H1 (cell line): ENCODE results near the gene IER3IP1. TPM values are rescaled to one million over a fixed set of nuclear protein-coding genes. Genes with fewer than 3 reads are reported as not detected.

Experiments
- CTCF ChIA-PET: fragments of 300-600 bp; sonication (Branson Sonifier 250); formaldehyde crosslinking; loops from one replicate; lab custom pipeline; 2021; ENCODE audit not compliant: partially characterized antibody; lab: Charles Lee
- POLR2A ChIA-PET: fragments of 300-600 bp; sonication (Branson Sonifier 250); formaldehyde crosslinking; loops from one replicate; lab custom pipeline; 2021; ENCODE audit warnings: inconsistent platforms; ENCODE audit not compliant: partially characterized antibody; lab: Charles Lee
- DNase-seq, 2 experiments: peaks; one replicate each; pipeline versions ENCODE4 v3.0.0 to v3.0.0-alpha.2; 2010 to 2022; ENCODE audit warnings: low spot score in 2 of 2, low read depth in 1 of 2, mixed read lengths in 1 of 2
- FAIRE-seq: peaks from 2 replicates; lab custom pipeline; 2011; peaks lifted over from hg19 to GRCh38; lab: Jason Lieb, UNC
- H2AFZ ChIP-seq: 2 replicates; pipeline ENCODE4 v1.8.1; 2012; ENCODE audit warnings: low read length, inconsistent platforms
- H2AK5ac ChIP-seq: 2 replicates; pipeline ENCODE4 v1.6.1; 2013; ENCODE audit warnings: low read depth, low read length
- H2BK120ac ChIP-seq: replicated peaks from 2 replicates; pipeline ENCODE3; 2013; ENCODE audit warnings: low read depth, low read length, inconsistent platforms
- H2BK12ac ChIP-seq: 2 replicates; pipeline ENCODE4 v1.6.1; 2013; ENCODE audit warnings: low read depth, low read length
- H2BK15ac ChIP-seq: 2 replicates; pipeline ENCODE4 v1.6.1; 2013; ENCODE audit warnings: low read length
- H2BK20ac ChIP-seq: 2 replicates; pipeline ENCODE4 v1.6.1; 2013; ENCODE audit warnings: low read length
- H2BK5ac ChIP-seq: 2 replicates; pipeline ENCODE4 v1.6.1; 2013; ENCODE audit warnings: low read depth, low read length
- H3K14ac ChIP-seq: 2 replicates; pipeline ENCODE4 v1.6.1; 2013; ENCODE audit warnings: inconsistent platforms; ENCODE audit not compliant: insufficient read length
- H3K18ac ChIP-seq: 2 replicates; pipeline ENCODE4 v1.6.1; 2013; ENCODE audit warnings: low read length; ENCODE audit errors: extremely low read depth
- H3K23ac ChIP-seq: 2 replicates; pipeline ENCODE4 v1.6.1; 2013; ENCODE audit warnings: inconsistent platforms; ENCODE audit not compliant: insufficient read length
- H3K23me2 ChIP-seq: 2 replicates; pipeline ENCODE4 v1.6.1; 2013; ENCODE audit warnings: low read depth, low read length
- H3K27ac ChIP-seq: 2 replicates; pipeline ENCODE4 v1.6.1; 2011; ENCODE audit warnings: low read depth, low read length, inconsistent platforms
- H3K27me3 ChIP-seq, 4 experiments: replicated peaks in 1 of 4; 1 replicate in 1 of 4; 2 replicates in 3 of 4; pipeline versions ENCODE4 v1.6.1 to v1.8.1; 2011 to 2013; ENCODE audit warnings: low read length in 3 of 4, mild to moderate bottlenecking in 3 of 4, inconsistent platforms in 2 of 4, mixed read lengths in 2 of 4, moderate library complexity in 1 of 4; ENCODE audit not compliant: control insufficient read depth in 3 of 4, insufficient read depth in 3 of 4; ENCODE audit errors: extremely low read depth in 1 of 4
- H3K36me3 ChIP-seq, 4 experiments: 2 replicates each; pipeline versions ENCODE4 v1.6.1 to v1.8.1; 2011 to 2013; ENCODE audit warnings: mild to moderate bottlenecking in 4 of 4, low read length in 3 of 4, moderate library complexity in 2 of 4, control low read depth in 1 of 4, inconsistent platforms in 1 of 4; ENCODE audit not compliant: insufficient read depth in 4 of 4, control insufficient read depth in 2 of 4
- H3K4ac ChIP-seq: replicated peaks from 2 replicates; pipeline ENCODE3; 2013; ENCODE audit warnings: low read length, low read depth, mixed read lengths, inconsistent platforms; ENCODE audit not compliant: insufficient read length
- H3K4me1 ChIP-seq, 4 experiments: replicated peaks in 1 of 4; 1 replicate in 1 of 4; 2 replicates in 3 of 4; pipeline versions ENCODE4 v1.6.1 to v1.8.1; 2011 to 2013; ENCODE audit warnings: low read length in 3 of 4, inconsistent platforms in 2 of 4, mixed read lengths in 1 of 4; ENCODE audit not compliant: insufficient read depth in 4 of 4, control insufficient read depth in 3 of 4
- H3K4me2 ChIP-seq, 2 experiments: 2 replicates each; pipeline versions ENCODE4 v1.6.1 to v1.8.1; 2011 to 2013; ENCODE audit warnings: low read depth in 2 of 2, low read length in 2 of 2, control low read depth in 1 of 2, inconsistent platforms in 1 of 2, mild to moderate bottlenecking in 1 of 2; ENCODE audit not compliant: insufficient read depth in 1 of 2
- H3K4me3 ChIP-seq, 4 experiments: fragments of 200-600, 300-600 bp in 1 of 4; sonication (generic), shearing (Covaris generic), sonication (Bioruptor Twin) in 1 of 4; 2 replicates each; pipeline versions ENCODE4 v1.5.1 to v1.8.1; 2011 to 2016; ENCODE audit warnings: low read length in 4 of 4, low read depth in 3 of 4, control low read depth in 2 of 4, inconsistent platforms in 2 of 4, mild to moderate bottlenecking in 2 of 4, mixed read lengths in 1 of 4, moderate library complexity in 1 of 4; ENCODE audit not compliant: insufficient read depth in 2 of 4; ENCODE audit errors: extremely low read depth in 1 of 4
- H3K56ac ChIP-seq: replicated peaks from 2 replicates; pipeline ENCODE3; 2013; ENCODE audit warnings: low read depth, mild to moderate bottlenecking, mixed read lengths, low read length, inconsistent platforms; ENCODE audit not compliant: insufficient read length
- H3K79me1 ChIP-seq: 2 replicates; pipeline ENCODE4 v1.6.1; 2013; ENCODE audit warnings: low read depth, low read length, control low read depth
- H3K79me2 ChIP-seq, 2 experiments: 2 replicates each; pipeline versions ENCODE4 v1.6.1 to v1.8.1; 2012 to 2013; ENCODE audit warnings: low read length in 2 of 2, mild to moderate bottlenecking in 2 of 2, inconsistent platforms in 1 of 2; ENCODE audit not compliant: insufficient read depth in 2 of 2, control insufficient read depth in 1 of 2
- H3K9ac ChIP-seq, 4 experiments: replicated peaks in 1 of 4; 1 replicate in 1 of 4; 2 replicates in 3 of 4; pipeline versions ENCODE4 v1.6.1 to v1.8.1; 2011 to 2013; ENCODE audit warnings: low read depth in 3 of 4, low read length in 3 of 4, control low read depth in 2 of 4, mild to moderate bottlenecking in 2 of 4, moderate library complexity in 2 of 4, inconsistent platforms in 1 of 4; ENCODE audit errors: extremely low read depth in 1 of 4
- H3K9me3 ChIP-seq, 2 experiments: 2 replicates each; pipeline versions ENCODE4 v1.6.1 to v1.8.1; 2012 to 2013; ENCODE audit warnings: mild to moderate bottlenecking in 2 of 2, moderate library complexity in 2 of 2, control low read depth in 1 of 2, inconsistent platforms in 1 of 2, low read depth in 1 of 2, low read length in 1 of 2, mixed read lengths in 1 of 2; ENCODE audit not compliant: insufficient read depth in 2 of 2
- H4K20me1 ChIP-seq, 2 experiments: replicated peaks in 1 of 2; 2 replicates each; pipeline versions ENCODE3 to v1.8.1; 2011 to 2013; ENCODE audit warnings: inconsistent platforms in 2 of 2, low read length in 2 of 2, mild to moderate bottlenecking in 1 of 2; ENCODE audit not compliant: insufficient read depth in 2 of 2, control insufficient read depth in 1 of 2
- H4K5ac ChIP-seq: 2 replicates; pipeline ENCODE4 v1.6.1; 2013; ENCODE audit warnings: low read length, low read depth, mixed read lengths, inconsistent platforms; ENCODE audit not compliant: insufficient read length
- H4K8ac ChIP-seq: 2 replicates; pipeline ENCODE4 v1.8.0; 2013; ENCODE audit warnings: mild to moderate bottlenecking, moderate library complexity, low read length, inconsistent platforms; ENCODE audit not compliant: insufficient read depth; ENCODE audit errors: extremely low read depth
- H4K91ac ChIP-seq: replicated peaks from 2 replicates; pipeline ENCODE3; 2013; ENCODE audit warnings: low read length, mixed read lengths, inconsistent platforms; ENCODE audit not compliant: insufficient read length
- CBX8 ChIP-seq: fragments of 300-800, 300-1000 bp; sonication (generic); IDR thresholded peaks from 2 replicates; pipeline ENCODE4 v1.7.1; 2016; ENCODE audit warnings: low read depth, low read length, borderline replicate concordance
- CHD1 ChIP-seq: IDR thresholded peaks from 2 replicates; pipeline ENCODE4 v1.6.1; 2012; ENCODE audit warnings: low read depth, low read length, improper control_type of control experiment
- CHD2 ChIP-seq: IDR thresholded peaks from 2 replicates; pipeline ENCODE4 v1.6.1; 2012; ENCODE audit warnings: low read length, improper control_type of control experiment
- CREB1 ChIP-seq: IDR thresholded peaks from 2 replicates; pipeline ENCODE4 v1.6.1; 2012; ENCODE audit warnings: inconsistent platforms
- CTCF ChIP-seq, 3 experiments: IDR thresholded peaks; 1 replicate in 2 of 3; 2 replicates in 1 of 3; pipeline versions ENCODE4 v1.5.1 to v1.6.1; 2011; ENCODE audit warnings: low read length in 3 of 3, mild to moderate bottlenecking in 3 of 3, inconsistent platforms in 2 of 3, low read depth in 1 of 3, moderate library complexity in 1 of 3; ENCODE audit not compliant: insufficient read depth in 1 of 3; ENCODE audit errors: control extremely low read depth in 1 of 3
- EP300 ChIP-seq, 2 experiments: IDR thresholded peaks; 1 replicate in 1 of 2; 2 replicates in 1 of 2; pipeline ENCODE4 v1.6.1; 2011 to 2012; ENCODE audit warnings: low read depth in 2 of 2, low read length in 2 of 2, mild to moderate bottlenecking in 2 of 2, borderline replicate concordance in 1 of 2, inconsistent platforms in 1 of 2, moderate library complexity in 1 of 2
- HDAC2 ChIP-seq, 2 experiments: fragments of 300-600 bp in 1 of 2; sonication (generic) in 1 of 2; IDR thresholded peaks; 2 replicates each; pipeline ENCODE4 v1.6.1; 2011 to 2012; ENCODE audit warnings: low read depth in 2 of 2, low read length in 2 of 2, mild to moderate bottlenecking in 2 of 2, moderate library complexity in 2 of 2, borderline replicate concordance in 1 of 2, inconsistent platforms in 1 of 2
- JUN ChIP-seq: IDR thresholded peaks from 2 replicates; pipeline ENCODE4 v1.6.1; 2011; ENCODE audit warnings: low read depth, mild to moderate bottlenecking, improper control_type of control experiment, low read length
- KDM1A ChIP-seq: fragments of 200-600, 300-600 bp; sonication (generic); IDR thresholded peaks from 2 replicates; pipeline ENCODE4 v1.7.1; 2016; ENCODE audit warnings: mild to moderate bottlenecking, low read length, borderline replicate concordance
- KDM5A ChIP-seq: fragments of 200-600 bp; IDR thresholded peaks from 2 replicates; pipeline ENCODE4 v1.7.1; 2012; ENCODE audit warnings: mild to moderate bottlenecking, low read length, inconsistent platforms, mixed read lengths
- SIX5 ChIP-seq: IDR thresholded peaks from 2 replicates; pipeline ENCODE4 v1.6.1; 2011; ENCODE audit warnings: mild to moderate bottlenecking, low read depth, low read length
- WGBS, 2 experiments: shearing (Covaris generic) in 1 of 2; methylation state at CpG; one replicate each; pipeline versions ENCODE4 v1.1.6 to v1.1.7; 2013 to 2015; ENCODE audit warnings: low lambda C conversion rate in 2 of 2, mixed read lengths in 2 of 2, inconsistent platforms in 1 of 2, low coverage in 1 of 2, missing lambda C conversion rate in 1 of 2; ENCODE audit not compliant: insufficient replicate concordance in 2 of 2, insufficient coverage in 1 of 2, insufficient read length in 1 of 2; ENCODE audit errors: extremely low coverage in 1 of 2, missing lambda C conversion rate in 1 of 2; 5-methylcytosine and 5-hydroxymethylcytosine counted together
- polyA plus RNA-seq, 7 experiments: library from polyadenylated mRNA; depleted of rRNA in 3 of 7; stranded (reverse) in 5 of 7; unstranded in 2 of 7; fragments of >200 nt in 5 of 7; fragments of 200-250 nt in 2 of 7; gene quantifications; 1 replicate in 5 of 7; 2 replicates in 1 of 7; 4 replicates in 1 of 7; pipeline versions ENCODE4 v1.2.1 to v1.2.3, GENCODE V29; 2011 to 2013; ENCODE audit warnings: missing spikeins in 2 of 7, mixed read lengths in 2 of 7
- total RNA-seq: library from RNA; stranded (reverse); fragmentation: NEBNext Ultra II Directional; extraction: Animal tissue kit (Norgen Biotek cat#: 25700); gene quantifications from 2 replicates; pipeline ENCODE4 v1.2.1, GENCODE V29; 2021

The IER3IP1 gene
- total and polyA plus RNA-seq, 2 of the 8 experiments (the other 6 are each of a cell fraction or from before 2014, with no cell fraction given) = 6.0 to 8.5 TPM

DNA sequence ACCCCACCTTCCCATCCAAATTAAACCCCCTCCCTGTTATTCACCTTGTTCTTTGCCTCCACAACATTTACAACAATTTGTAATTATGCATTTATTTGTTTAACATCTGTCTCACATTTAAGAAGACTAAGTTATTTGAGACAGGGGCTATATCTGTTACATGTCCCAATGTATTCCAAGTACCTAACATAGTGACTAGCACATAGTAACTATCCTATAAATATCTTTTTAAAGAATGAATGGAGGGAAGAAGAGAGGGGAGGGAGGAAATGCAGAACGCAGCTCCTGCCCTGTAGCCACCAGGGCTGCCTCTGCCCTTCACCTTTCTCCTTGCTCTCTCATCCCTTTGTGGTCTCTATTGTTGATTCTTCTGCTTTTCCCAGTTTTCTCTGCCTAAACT, 66.4 kb downstream of the IER3IP1 start:
- DNase-seq (no peak), FAIRE-seq (no peak)
- 58% methylated on average over 1 of the region's 1 CpG; no CpG with 5 or more reads in 1 of the 2 experiments for WGBS, 2 experiments
- H3K4ac ChIP-seq = no peak overlapping the region
- H3K4me3 ChIP-seq = no peak overlapping the region
- no peaks in the 10 kb centered on the region for H3K79me2 ChIP-seq
- no peaks in the 10 kb centered on the region; the same call in 1 of the 2 replicates for H3K23me2 ChIP-seq
- POLR2A ChIA-PET = interaction anchor here (0.7 kb wide), 1 partner anchor 25 kb away, joined by 3 read pairs; no protein-coding TSS in a partner anchor
- no peak overlapping the region for H2BK12ac ChIP-seq
- H3K4me2 ChIP-seq = no peak overlapping the region; a peak in 1 of 4 replicates
- H3K4me1 ChIP-seq = peaks cover 5 to 20% (median 15%) of the 10 kb centered on the region in 4 experiments
- no peak overlapping the region for H4K91ac ChIP-seq
- H3K56ac ChIP-seq = no peak overlapping the region
- CTCF ChIA-PET = interaction anchor here (2.5 kb wide), 1 partner anchor 8 kb away, joined by 14 read pairs; no protein-coding TSS in a partner anchor
- H2BK5ac ChIP-seq = no peak overlapping the region
- H3K79me1 ChIP-seq = no peaks in the 10 kb centered on the region
- H3K27ac ChIP-seq = no peak overlapping the region
- H2BK20ac ChIP-seq = no peak overlapping the region; the same call in 1 of the 2 replicates
- no peak overlapping the region for H3K14ac ChIP-seq
- no peak overlapping the region for H2AFZ ChIP-seq
- H3K18ac ChIP-seq = no peak overlapping the region
- no peak overlapping the region for H2AK5ac ChIP-seq
- no peak overlapping the region for H3K9ac ChIP-seq
- H3K23ac ChIP-seq = no peak overlapping the region
- H2BK15ac ChIP-seq = no peak overlapping the region
- H4K20me1 ChIP-seq = peaks cover 0 to 3% of the 10 kb centered on the region in 2 experiments
- no peaks in the 10 kb centered on the region for H3K27me3 ChIP-seq
- H3K9me3 ChIP-seq = no peaks in the 10 kb centered on the region
- no peak overlapping the region for H4K8ac ChIP-seq
- no peak overlapping the region for H2BK120ac ChIP-seq
- peaks cover 0 to 43% (median 8%) of the 10 kb centered on the region in 4 experiments; a peak in 5 of 8 replicates for H3K36me3 ChIP-seq
- H4K5ac ChIP-seq = no peak overlapping the region
- TF ChIP-seq KDM5A = no peak
- no peak for TF ChIP-seq CTCF (IDR thresholded peaks at IDR 0.05; ENCODE audit: control extremely low read depth in 1 of 3, insufficient read depth in 1 of 3, low read depth in 1 of 3, low read length in 3 of 3)
- no peak for TF ChIP-seq SIX5
- TF ChIP-seq CBX8 = no peak
- no peak for TF ChIP-seq KDM1A
- TF ChIP-seq CREB1 = no peak
- no peak for TF ChIP-seq CHD2
- TF ChIP-seq HDAC2 (IDR thresholded peaks at IDR 0.05; ENCODE audit: borderline replicate concordance in 1 of 2, low read depth in 2 of 2, low read length in 2 of 2) = no peak
- no peak for TF ChIP-seq EP300 (IDR thresholded peaks at IDR 0.05; ENCODE audit: borderline replicate concordance in 1 of 2, low read depth in 2 of 2, low read length in 2 of 2)
- TF ChIP-seq CHD1 = no peak
- no peak for TF ChIP-seq JUN
